Stimulated activated CD8-positive, alpha-beta memory T cell treated with anti-CD3 and anti-CD28 coated beads, Interleukin-12 subunit alpha, Interleukin-12 subunit beta, amount 100 ng/mL, for 1 hour (primary cell): ENCODE results near the gene KLF4.

ENCODE experiments used
- DNase-seq: peaks from one replicate; pipeline ENCODE4 v3.0.0-alpha.2; 2020; ENCODE audit warnings: low read depth

The KLF4 gene

GRCh38 chr9:107447834-107448233 lies 41.7 kb downstream of the KLF4 start:
- no peak for DNase-seq

DNA sequence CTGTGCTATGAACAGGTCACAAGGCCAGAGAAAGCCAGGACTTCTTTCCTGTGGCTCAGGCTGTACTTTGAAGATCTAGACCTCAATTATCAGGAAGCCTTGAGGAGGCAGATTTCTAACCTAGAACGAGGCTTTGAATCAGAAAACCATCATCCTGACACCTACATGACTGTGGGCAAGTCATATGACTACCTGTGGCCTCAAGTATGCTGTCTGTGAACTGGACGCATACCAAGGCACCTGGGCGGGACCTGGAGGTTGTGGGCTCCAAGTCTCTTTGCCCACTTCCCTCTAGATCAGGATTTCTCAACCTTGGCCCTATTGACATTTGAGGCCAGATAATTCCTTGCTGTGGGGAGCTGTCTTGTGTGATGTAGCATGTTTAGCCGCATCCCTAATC lies 42.5 kb downstream of the KLF4 start:
- no peak for DNase-seq

- no peak for DNase-seq
These were observed 43.1 kb downstream of the KLF4 start for GRCh38 chr9:107446491-107446890.

GRCh38 chr9:107443786-107444185 lies 45.8 kb downstream of the KLF4 start:
- no peak for DNase-seq

DNA sequence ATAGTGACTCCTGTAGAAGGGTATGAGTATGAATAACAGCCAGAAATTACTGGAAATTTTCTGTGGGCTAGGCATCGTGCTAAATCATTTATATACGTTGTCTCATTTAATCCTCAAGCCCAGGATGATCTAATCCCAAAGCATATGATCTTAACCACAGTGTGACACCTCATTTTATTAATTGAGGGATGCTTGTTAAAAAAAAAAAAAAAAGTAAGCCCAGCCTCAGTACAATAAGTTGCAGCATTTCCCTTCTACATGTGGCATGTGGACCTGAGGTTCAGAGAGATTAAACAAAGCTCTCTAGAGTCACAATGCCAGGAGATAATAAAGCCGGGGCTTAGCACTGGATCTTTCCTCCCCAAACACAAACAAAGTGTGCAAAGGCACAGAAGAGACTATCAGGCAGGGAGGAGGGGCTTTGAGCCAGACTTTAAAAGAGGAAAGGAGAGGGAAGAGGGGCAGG lies 49.5 kb downstream of the KLF4 start:
- DNase-seq = no peak

DNA sequence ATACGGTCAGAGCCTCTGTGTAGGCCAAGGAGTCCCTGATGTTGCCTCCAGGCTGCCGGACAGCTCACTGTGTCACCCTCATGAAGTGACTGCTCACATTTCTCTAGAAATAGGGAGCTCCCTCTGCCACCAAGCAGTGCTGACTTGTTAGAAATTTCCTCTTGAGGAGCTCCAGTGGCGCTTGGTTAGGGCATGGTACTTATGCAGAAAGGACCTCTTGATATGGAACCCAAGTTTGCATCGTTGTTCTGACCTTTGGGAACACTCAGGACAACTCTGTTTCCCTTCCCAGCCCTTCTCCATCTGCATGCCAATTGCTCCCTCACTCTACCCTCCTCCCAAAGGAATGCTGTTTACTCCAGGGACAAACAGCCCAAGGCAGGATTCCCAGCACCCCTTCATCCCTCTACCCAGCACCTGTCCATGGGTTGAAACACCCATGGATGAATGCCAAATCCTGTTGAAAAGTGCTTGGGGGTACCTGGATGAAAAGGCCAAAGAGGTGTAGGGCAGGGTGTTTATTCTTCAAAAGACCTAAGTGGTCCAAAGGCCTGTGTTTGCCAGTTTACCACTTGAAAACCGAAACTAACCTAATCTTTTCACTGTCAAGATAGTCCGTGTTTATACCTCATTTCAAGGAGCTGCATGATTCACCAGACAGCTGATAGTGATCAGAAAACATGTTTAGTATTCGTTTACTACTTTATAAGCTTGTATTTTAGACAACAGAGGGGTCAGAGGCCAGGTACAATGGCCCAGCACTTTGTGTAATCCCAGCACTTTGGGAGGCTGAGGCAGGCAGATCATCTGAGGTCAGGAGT lies 51.1 kb downstream of the KLF4 start:
- DNase-seq = no peak

DNA sequence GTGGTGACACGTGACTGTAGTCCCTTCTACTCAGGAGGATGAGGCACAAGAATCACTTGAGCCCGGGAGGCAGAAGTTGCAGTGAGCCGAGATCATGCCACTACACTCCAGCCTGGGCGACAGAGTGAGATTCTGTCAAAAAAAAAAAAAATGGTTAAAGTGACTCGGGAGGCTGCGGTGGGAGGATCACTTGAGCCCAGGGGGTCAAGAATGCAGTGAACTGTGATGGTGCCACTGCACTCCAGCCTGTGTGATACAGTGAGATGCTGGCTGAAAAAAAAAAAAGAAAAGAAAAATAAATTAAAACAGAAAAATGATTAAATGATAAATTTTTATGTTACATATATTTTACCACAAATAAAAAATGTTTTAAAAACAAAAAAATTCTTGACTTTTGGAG lies 51.9 kb downstream of the KLF4 start:
- DNase-seq = no peak

DNA sequence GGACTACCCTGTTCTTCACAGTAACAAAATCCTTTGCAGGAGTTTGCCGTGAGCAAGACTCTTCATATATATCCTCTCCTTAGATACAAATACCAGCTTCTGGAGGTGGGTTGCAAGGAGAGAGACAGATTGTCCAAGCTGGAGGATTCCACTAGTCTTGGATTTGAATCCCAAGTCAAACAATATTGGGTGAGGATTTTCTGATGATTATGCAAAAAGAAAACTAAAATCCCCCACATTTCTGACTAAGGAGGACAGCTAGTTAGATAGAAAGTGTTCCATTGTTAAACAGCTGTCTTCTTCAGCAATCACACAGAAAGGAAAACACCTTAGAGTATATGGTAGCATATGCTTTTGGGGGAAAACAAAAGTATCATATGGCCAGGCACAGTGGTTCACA lies 54.2 kb downstream of the KLF4 start:
- DNase-seq = no peak
